Measurements from ENCODE around the gene IL1R1.

GRCh38 chr2:102142829-102143449 is 393 bp downstream of the IL1R1 start:
- TF ChIP-seq CTCF (IDR thresholded peaks at IDR 0.05; ENCODE audit: low read length) (no peak), EZH2 (IDR thresholded peaks at IDR 0.05; ENCODE audit: borderline replicate concordance, low read length) (no peak)

Data from OCI-LY1 (cell line).